Measurements from ENCODE around the gene TMCC3.

TMCC3 gene

DNA sequence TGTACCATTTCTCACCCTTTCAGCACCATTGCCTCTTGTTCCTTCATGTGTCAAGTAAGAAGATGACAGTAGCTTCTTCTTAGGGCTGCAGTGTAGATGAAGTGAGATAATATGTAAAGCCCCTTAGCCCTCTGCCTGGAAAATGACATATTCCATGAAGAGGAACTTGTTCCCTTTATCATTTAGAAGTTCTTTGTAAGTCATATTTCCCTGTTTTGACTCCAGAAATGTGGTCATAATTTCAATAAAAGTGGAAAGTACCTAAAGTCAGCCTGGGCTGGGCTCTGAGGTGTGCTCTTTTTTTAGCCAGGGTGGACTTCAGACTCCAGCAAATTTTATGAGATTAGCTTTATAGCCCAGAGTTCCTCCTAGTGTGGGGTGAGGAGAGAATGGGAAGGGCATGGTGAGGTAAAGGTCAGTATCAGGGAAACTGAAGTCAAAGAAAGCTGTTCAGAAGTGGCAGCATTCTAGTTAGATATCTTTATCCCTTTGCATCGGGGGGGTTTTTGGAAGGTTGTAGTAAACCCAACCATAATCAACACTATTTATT, 92.5 kb downstream of the TMCC3 start:
- Histone ChIP-seq H3K4me1 (ENCODE audit: insufficient read depth, low read length, severe bottlenecking) (peaks cover 15% of the 10 kb centered on the region), H3K9me3 (ENCODE audit: low read length) (no peaks in the 10 kb centered on the region), H4K20me1 (ENCODE audit: insufficient read depth, low read length) (no peaks in the 10 kb centered on the region), H2AFZ (ENCODE audit: low read length) (no peak overlapping the region), H3K27ac (ENCODE audit: low read depth, low read length, poor library complexity, severe bottlenecking) (no peak overlapping the region), H3F3A (ENCODE audit: insufficient read depth, low read length) (no peaks in the 10 kb centered on the region), H3K79me2 (ENCODE audit: insufficient read depth, low read length) (no peaks in the 10 kb centered on the region), H3K4me3 (ENCODE audit: low read depth, low read length, poor library complexity, severe bottlenecking) (no peak overlapping the region), H3K4me2 (ENCODE audit: low read length) (no peak overlapping the region), H3K9me2 (ENCODE audit: low read depth, low read length) (no peaks in the 10 kb centered on the region), H3K36me3 (ENCODE audit: insufficient read depth, low read length) (no peaks in the 10 kb centered on the region), H3K27me3 (ENCODE audit: insufficient read depth, low read length) (no peaks in the 10 kb centered on the region), H3K9ac (ENCODE audit: low read length) (no peak overlapping the region)
- TF ChIP-seq EZH2 (IDR thresholded peaks at IDR 0.05; ENCODE audit: borderline replicate concordance, low read length), result no peak
- TF ChIP-seq, protein P1, sequence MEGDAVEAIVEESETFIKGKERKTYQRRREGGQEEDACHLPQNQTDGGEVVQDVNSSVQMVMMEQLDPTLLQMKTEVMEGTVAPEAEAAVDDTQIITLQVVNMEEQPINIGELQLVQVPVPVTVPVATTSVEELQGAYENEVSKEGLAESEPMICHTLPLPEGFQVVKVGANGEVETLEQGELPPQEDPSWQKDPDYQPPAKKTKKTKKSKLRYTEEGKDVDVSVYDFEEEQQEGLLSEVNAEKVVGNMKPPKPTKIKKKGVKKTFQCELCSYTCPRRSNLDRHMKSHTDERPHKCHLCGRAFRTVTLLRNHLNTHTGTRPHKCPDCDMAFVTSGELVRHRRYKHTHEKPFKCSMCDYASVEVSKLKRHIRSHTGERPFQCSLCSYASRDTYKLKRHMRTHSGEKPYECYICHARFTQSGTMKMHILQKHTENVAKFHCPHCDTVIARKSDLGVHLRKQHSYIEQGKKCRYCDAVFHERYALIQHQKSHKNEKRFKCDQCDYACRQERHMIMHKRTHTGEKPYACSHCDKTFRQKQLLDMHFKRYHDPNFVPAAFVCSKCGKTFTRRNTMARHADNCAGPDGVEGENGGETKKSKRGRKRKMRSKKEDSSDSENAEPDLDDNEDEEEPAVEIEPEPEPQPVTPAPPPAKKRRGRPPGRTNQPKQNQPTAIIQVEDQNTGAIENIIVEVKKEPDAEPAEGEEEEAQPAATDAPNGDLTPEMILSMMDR (IDR thresholded peaks at IDR 0.05; ENCODE audit: low read length), result no peak

DNA sequence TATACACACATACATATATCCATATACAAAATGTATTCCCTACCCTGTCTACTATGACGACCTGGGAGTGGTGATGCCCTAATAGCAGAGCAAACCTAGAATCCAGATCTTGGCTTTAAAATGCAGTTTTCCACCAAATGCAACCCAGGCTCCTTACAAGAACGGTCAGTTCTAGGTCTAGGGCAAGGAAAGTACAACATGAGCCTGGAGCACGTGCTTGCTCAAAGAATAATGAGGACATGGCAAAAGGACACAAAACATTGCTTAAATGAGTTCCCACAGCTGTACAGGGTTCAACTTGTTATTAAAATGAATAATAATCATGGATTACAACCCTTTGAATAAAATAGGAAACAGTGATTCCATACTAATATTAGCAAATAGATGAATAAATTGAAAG, 94.7 kb downstream of the TMCC3 start:
- H3K79me2 ChIP-seq (ENCODE audit: insufficient read depth, low read length), result no peaks in the 10 kb centered on the region
- H3K9ac ChIP-seq (ENCODE audit: low read length), result no peak overlapping the region
- TF ChIP-seq, protein P1 (IDR thresholded peaks at IDR 0.05; ENCODE audit: low read length), result no peak
- TF ChIP-seq EZH2 (IDR thresholded peaks at IDR 0.05; ENCODE audit: borderline replicate concordance, low read length), result no peak
- no peak overlapping the region for H3K27ac ChIP-seq (ENCODE audit: low read depth, low read length, poor library complexity, severe bottlenecking)
- peaks cover 4% of the 10 kb centered on the region for H3K4me1 ChIP-seq (ENCODE audit: insufficient read depth, low read length, severe bottlenecking)
- no peak overlapping the region for H3K4me3 ChIP-seq (ENCODE audit: low read depth, low read length, poor library complexity, severe bottlenecking)
- H2AFZ ChIP-seq (ENCODE audit: low read length), result no peak overlapping the region
- H3K36me3 ChIP-seq (ENCODE audit: insufficient read depth, low read length), result no peaks in the 10 kb centered on the region
- no peaks in the 10 kb centered on the region for H4K20me1 ChIP-seq (ENCODE audit: insufficient read depth, low read length)
- no peaks in the 10 kb centered on the region for H3F3A ChIP-seq (ENCODE audit: insufficient read depth, low read length)
- H3K9me3 ChIP-seq (ENCODE audit: low read length), result no peaks in the 10 kb centered on the region
- H3K9me2 ChIP-seq (ENCODE audit: low read depth, low read length), result no peaks in the 10 kb centered on the region
- no peak overlapping the region for H3K4me2 ChIP-seq (ENCODE audit: low read length)
- no peaks in the 10 kb centered on the region for H3K27me3 ChIP-seq (ENCODE audit: insufficient read depth, low read length)

DNA sequence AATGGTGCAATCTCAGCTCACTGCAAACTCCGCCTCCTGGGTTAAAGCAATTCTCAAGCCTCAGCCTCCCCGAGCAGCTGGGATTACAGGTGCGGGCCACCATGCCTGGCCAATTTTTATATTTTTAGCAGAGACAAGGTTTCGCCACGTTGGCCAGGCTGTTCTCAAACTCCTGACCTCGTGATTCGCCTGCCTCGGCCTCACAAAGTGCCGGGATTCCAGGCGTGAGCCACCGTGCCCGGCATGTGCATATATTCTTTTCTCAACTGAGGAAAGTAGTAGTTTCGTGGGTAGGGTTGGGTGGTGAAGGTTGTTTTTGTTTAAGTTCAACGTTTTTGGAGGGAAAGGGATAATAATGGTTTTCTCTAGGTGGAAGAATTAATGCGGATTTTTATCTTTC, 96.5 kb downstream of the TMCC3 start:
- Histone ChIP-seq H3K9ac (ENCODE audit: low read length) (no peak overlapping the region), H3K4me2 (ENCODE audit: low read length) (no peak overlapping the region), H3K27ac (ENCODE audit: low read depth, low read length, poor library complexity, severe bottlenecking) (no peak overlapping the region), H3K9me3 (ENCODE audit: low read length) (no peaks in the 10 kb centered on the region), H3K27me3 (ENCODE audit: insufficient read depth, low read length) (no peaks in the 10 kb centered on the region), H2AFZ (ENCODE audit: low read length) (no peak overlapping the region), H3K9me2 (ENCODE audit: low read depth, low read length) (no peaks in the 10 kb centered on the region), H3K4me3 (ENCODE audit: low read depth, low read length, poor library complexity, severe bottlenecking) (no peak overlapping the region), H3K4me1 (ENCODE audit: insufficient read depth, low read length, severe bottlenecking) (no peaks in the 10 kb centered on the region), H3K36me3 (ENCODE audit: insufficient read depth, low read length) (no peaks in the 10 kb centered on the region), H3F3A (ENCODE audit: insufficient read depth, low read length) (no peaks in the 10 kb centered on the region), H3K79me2 (ENCODE audit: insufficient read depth, low read length) (no peaks in the 10 kb centered on the region), H4K20me1 (ENCODE audit: insufficient read depth, low read length) (no peaks in the 10 kb centered on the region)
- no peak for TF ChIP-seq EZH2 (IDR thresholded peaks at IDR 0.05; ENCODE audit: borderline replicate concordance, low read length)
- TF ChIP-seq, protein P1 (IDR thresholded peaks at IDR 0.05; ENCODE audit: low read length), result no peak

Data from OCI-LY1 (cell line).